ENCODE results near the gene GRID1.

DNA sequence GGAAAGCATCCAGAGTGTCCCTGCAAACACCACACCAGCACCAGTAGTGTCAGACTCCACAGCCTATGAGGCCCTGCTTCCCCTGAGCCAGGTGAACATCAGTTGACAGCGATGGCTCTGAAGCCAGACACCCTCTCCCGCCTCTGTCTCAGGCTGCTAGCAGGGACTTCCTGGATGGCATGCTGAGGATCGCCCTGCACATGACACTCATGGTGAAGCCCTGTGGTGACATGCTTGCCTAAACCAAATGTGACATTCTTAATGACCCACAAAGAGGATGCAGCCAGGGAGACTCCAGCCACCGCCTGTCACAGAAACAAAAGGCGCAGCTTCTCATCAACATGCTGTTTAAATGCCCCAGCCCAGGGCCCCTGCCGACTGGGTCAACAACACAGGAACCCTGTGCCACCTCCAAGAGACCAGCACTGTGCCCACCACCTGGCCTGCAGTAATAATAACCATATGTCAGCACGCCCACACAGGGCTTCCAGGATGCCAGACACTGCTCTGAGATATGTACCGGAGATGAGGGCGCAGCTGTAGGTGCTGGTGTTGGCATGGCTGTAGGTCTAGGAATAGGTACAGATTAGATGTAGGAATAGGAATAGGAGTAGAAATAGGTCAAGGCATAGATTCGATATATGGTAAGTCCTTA lies 81.3 kb downstream of the GRID1 start:
- TF ChIP-seq, protein P1, sequence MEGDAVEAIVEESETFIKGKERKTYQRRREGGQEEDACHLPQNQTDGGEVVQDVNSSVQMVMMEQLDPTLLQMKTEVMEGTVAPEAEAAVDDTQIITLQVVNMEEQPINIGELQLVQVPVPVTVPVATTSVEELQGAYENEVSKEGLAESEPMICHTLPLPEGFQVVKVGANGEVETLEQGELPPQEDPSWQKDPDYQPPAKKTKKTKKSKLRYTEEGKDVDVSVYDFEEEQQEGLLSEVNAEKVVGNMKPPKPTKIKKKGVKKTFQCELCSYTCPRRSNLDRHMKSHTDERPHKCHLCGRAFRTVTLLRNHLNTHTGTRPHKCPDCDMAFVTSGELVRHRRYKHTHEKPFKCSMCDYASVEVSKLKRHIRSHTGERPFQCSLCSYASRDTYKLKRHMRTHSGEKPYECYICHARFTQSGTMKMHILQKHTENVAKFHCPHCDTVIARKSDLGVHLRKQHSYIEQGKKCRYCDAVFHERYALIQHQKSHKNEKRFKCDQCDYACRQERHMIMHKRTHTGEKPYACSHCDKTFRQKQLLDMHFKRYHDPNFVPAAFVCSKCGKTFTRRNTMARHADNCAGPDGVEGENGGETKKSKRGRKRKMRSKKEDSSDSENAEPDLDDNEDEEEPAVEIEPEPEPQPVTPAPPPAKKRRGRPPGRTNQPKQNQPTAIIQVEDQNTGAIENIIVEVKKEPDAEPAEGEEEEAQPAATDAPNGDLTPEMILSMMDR (conservative IDR thresholded peaks at IDR 0.05) = no peak
- TF ChIP-seq EZH2 (IDR thresholded peaks at IDR 0.05; ENCODE audit: low read depth) = no peak
